ENCODE data around the gene MRPS7. TPM values are rescaled to one million over a fixed set of nuclear protein-coding genes. Genes with fewer than 3 reads are reported as not detected.

MRPS7 gene
- total RNA-seq, 1 donor from 2014 or later, result 38.2 TPM

- Mint-ChIP-seq H3K27ac (ENCODE audit: unreplicated experiment) (peak overlapping the region; percentile 91), H3K27me3 (ENCODE audit: low read depth) (no peaks in the 10 kb centered on the region), H3K4me1 (ENCODE audit: low read depth) (peaks cover 20% of the 10 kb centered on the region), H3K4me3 (ENCODE audit: unreplicated experiment) (peak overlapping the region; percentile 75), H3K9me3 (ENCODE audit: low read depth) (no peaks in the 10 kb centered on the region), H3K36me3 (ENCODE audit: low read depth) (peaks cover 5% of the 10 kb centered on the region)
- no peak for DNase-seq (ENCODE audit: low spot score)
- peak; percentile 69 for TF ChIP-seq CTCF (IDR thresholded peaks at IDR 0.05)
These were observed 8.7 kb downstream of the MRPS7 start for GRCh38 chr17:75270218-75270965.

- Mint-ChIP-seq H3K4me1 (ENCODE audit: low read depth) (peaks cover 20% of the 10 kb centered on the region), H3K9me3 (ENCODE audit: low read depth) (no peaks in the 10 kb centered on the region), H3K27ac (ENCODE audit: unreplicated experiment) (peak within 1 kb of the TSS; percentile 91), H3K27me3 (ENCODE audit: low read depth) (no peaks in the 10 kb centered on the region), H3K4me3 (ENCODE audit: unreplicated experiment) (peak within 1 kb of the TSS; percentile 76), H3K36me3 (ENCODE audit: low read depth) (peaks cover 5% of the 10 kb centered on the region)
- TF ChIP-seq CTCF (IDR thresholded peaks at IDR 0.05), result no peak
- DNase-seq (ENCODE audit: low spot score), result no peak
These were observed 9.2 kb downstream of the MRPS7 start, which contains the start of gene MIF4GD for GRCh38 chr17:75270966-75271232. MIF4GD (minus strand) TSS chr17:75271231; CDS start chr17:75270195, 1,036 bp downstream.

GRCh38 chr17:75271233-75271954, 9.7 kb downstream of the MRPS7 start:
- peak overlapping the region; percentile 30 for H3K27ac Mint-ChIP-seq (ENCODE audit: unreplicated experiment)
- peak; percentile 82 for TF ChIP-seq CTCF (IDR thresholded peaks at IDR 0.05)
- H3K4me3 Mint-ChIP-seq (ENCODE audit: unreplicated experiment), result peak overlapping the region; percentile 76
- no peaks in the 10 kb centered on the region for H3K9me3 Mint-ChIP-seq (ENCODE audit: low read depth)
- peaks cover 5% of the 10 kb centered on the region for H3K36me3 Mint-ChIP-seq (ENCODE audit: low read depth)
- H3K27me3 Mint-ChIP-seq (ENCODE audit: low read depth), result no peaks in the 10 kb centered on the region
- H3K4me1 Mint-ChIP-seq (ENCODE audit: low read depth), result peaks cover 20% of the 10 kb centered on the region
- no peak for DNase-seq (ENCODE audit: low spot score)

- Mint-ChIP-seq H3K4me1 (ENCODE audit: low read depth) (peaks cover 21% of the 10 kb centered on the region), H3K9me3 (ENCODE audit: low read depth) (no peaks in the 10 kb centered on the region), H3K27ac (ENCODE audit: unreplicated experiment) (peak overlapping the region; percentile 30), H3K36me3 (ENCODE audit: low read depth) (peaks cover 3% of the 10 kb centered on the region), H3K27me3 (ENCODE audit: low read depth) (no peaks in the 10 kb centered on the region), H3K4me3 (ENCODE audit: unreplicated experiment) (peak overlapping the region; percentile 76)
- TF ChIP-seq CTCF (IDR thresholded peaks at IDR 0.05), result no peak
- no peak for DNase-seq (ENCODE audit: low spot score)
These were observed 10.5 kb downstream of the MRPS7 start for GRCh38 chr17:75271955-75272847.

- no peak for DNase-seq (ENCODE audit: low spot score)
- H3K4me3 Mint-ChIP-seq (ENCODE audit: unreplicated experiment), result no peak overlapping the region
- H3K27ac Mint-ChIP-seq (ENCODE audit: unreplicated experiment), result no peak overlapping the region
- no peaks in the 10 kb centered on the region for H3K9me3 Mint-ChIP-seq (ENCODE audit: low read depth)
- TF ChIP-seq CTCF (IDR thresholded peaks at IDR 0.05), result no peak
- H3K36me3 Mint-ChIP-seq (ENCODE audit: low read depth), result peaks cover 3% of the 10 kb centered on the region
- H3K4me1 Mint-ChIP-seq (ENCODE audit: low read depth), result peaks cover 27% of the 10 kb centered on the region
- H3K27me3 Mint-ChIP-seq (ENCODE audit: low read depth), result no peaks in the 10 kb centered on the region
These were observed 11.1 kb downstream of the MRPS7 start for GRCh38 chr17:75272848-75273184.

Data from chondrocyte (in vitro differentiated cells).